Measurements from ENCODE around the gene OR9A4. TPM values are rescaled to one million over a fixed set of nuclear protein-coding genes. Genes with fewer than 3 reads are reported as not detected.

Gene OR9A4
- total RNA-seq, 1 donor from 2014 or later: not detected

DNA sequence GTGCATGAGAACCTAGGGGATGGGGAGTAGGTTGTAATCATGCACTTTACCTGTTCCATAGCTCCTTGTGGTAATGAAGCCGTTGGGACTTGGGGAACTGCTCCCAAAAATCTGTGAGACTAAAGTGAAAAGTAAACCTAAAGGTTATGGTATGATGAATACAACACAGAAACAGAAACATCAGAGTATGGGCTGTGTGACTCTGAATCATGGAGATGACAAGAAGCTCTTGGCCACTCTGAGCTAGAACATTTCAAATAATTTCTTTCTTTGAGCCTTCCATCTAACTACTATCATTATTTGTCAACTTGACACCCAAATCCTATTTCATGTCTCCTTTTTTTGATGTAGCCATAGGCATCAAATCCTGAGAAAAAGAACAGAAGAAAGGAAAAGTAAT lies 27.6 kb downstream of the OR9A4 start:
- Mint-ChIP-seq H3K36me3 (ENCODE audit: low read depth, unreplicated experiment) (no peaks in the 10 kb centered on the region), H3K4me1 (ENCODE audit: unreplicated experiment) (no peaks in the 10 kb centered on the region), H3K9me3 (ENCODE audit: unreplicated experiment) (no peaks in the 10 kb centered on the region), H3K27me3 (ENCODE audit: unreplicated experiment) (no peaks in the 10 kb centered on the region), H3K4me3 (ENCODE audit: unreplicated experiment) (no peak overlapping the region), H3K27ac (ENCODE audit: unreplicated experiment) (no peak overlapping the region)
- TF ChIP-seq, protein P1, sequence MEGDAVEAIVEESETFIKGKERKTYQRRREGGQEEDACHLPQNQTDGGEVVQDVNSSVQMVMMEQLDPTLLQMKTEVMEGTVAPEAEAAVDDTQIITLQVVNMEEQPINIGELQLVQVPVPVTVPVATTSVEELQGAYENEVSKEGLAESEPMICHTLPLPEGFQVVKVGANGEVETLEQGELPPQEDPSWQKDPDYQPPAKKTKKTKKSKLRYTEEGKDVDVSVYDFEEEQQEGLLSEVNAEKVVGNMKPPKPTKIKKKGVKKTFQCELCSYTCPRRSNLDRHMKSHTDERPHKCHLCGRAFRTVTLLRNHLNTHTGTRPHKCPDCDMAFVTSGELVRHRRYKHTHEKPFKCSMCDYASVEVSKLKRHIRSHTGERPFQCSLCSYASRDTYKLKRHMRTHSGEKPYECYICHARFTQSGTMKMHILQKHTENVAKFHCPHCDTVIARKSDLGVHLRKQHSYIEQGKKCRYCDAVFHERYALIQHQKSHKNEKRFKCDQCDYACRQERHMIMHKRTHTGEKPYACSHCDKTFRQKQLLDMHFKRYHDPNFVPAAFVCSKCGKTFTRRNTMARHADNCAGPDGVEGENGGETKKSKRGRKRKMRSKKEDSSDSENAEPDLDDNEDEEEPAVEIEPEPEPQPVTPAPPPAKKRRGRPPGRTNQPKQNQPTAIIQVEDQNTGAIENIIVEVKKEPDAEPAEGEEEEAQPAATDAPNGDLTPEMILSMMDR (IDR thresholded peaks at IDR 0.05; ENCODE audit: unreplicated experiment): no peak
- no peak for DNase-seq (ENCODE audit: low spot score)

DNA sequence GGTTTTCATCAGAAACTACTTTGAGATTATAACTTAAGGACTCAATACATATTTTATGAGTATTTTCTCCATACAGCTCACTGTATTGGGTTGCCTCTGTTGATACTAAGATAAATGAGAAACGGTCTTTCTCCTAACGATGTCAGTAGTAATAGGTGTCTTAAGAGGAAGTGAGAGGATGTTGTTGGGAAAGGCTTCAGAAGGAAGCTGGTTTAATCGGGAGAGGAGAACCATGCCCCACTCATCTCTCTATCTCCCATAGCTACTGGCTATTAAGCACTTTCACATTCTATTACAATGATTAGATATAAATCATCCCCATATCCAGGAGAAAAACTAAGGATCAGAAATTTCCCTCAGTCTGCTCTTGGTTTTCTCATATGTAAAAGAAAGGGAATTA lies 28.6 kb downstream of the OR9A4 start:
- H3K27ac Mint-ChIP-seq (ENCODE audit: unreplicated experiment): no peak overlapping the region
- H3K9me3 Mint-ChIP-seq (ENCODE audit: unreplicated experiment): no peaks in the 10 kb centered on the region
- no peak for DNase-seq (ENCODE audit: low spot score)
- no peak overlapping the region for H3K4me3 Mint-ChIP-seq (ENCODE audit: unreplicated experiment)
- no peaks in the 10 kb centered on the region for H3K4me1 Mint-ChIP-seq (ENCODE audit: unreplicated experiment)
- no peaks in the 10 kb centered on the region for H3K27me3 Mint-ChIP-seq (ENCODE audit: unreplicated experiment)
- no peaks in the 10 kb centered on the region for H3K36me3 Mint-ChIP-seq (ENCODE audit: low read depth, unreplicated experiment)
- TF ChIP-seq, protein P1 (IDR thresholded peaks at IDR 0.05; ENCODE audit: unreplicated experiment): no peak

DNA sequence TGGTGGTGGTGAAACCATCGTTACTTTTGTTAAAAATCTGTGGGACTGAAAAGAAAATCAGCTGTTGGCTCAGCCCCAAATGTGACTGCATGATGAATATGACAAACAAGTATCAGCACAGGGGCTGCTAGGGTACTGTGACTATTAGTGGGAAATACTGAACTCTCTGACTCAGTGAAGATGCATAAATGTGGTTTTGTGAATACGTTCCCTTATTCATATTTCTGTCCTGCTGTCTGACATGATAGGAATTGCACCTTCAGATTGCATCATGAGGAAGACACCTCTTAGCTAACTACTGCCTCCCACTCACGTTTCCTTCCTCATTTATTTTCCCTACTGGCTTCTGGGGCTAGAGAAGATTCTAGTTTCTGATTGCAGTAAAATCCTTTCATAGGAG lies 29.2 kb downstream of the OR9A4 start:
- Mint-ChIP-seq H3K27ac (ENCODE audit: unreplicated experiment) (no peak overlapping the region), H3K9me3 (ENCODE audit: unreplicated experiment) (no peaks in the 10 kb centered on the region), H3K4me1 (ENCODE audit: unreplicated experiment) (no peaks in the 10 kb centered on the region), H3K4me3 (ENCODE audit: unreplicated experiment) (no peak overlapping the region), H3K36me3 (ENCODE audit: low read depth, unreplicated experiment) (no peaks in the 10 kb centered on the region), H3K27me3 (ENCODE audit: unreplicated experiment) (no peaks in the 10 kb centered on the region)
- TF ChIP-seq, protein P1 (IDR thresholded peaks at IDR 0.05; ENCODE audit: unreplicated experiment): no peak
- no peak for DNase-seq (ENCODE audit: low spot score)

DNA sequence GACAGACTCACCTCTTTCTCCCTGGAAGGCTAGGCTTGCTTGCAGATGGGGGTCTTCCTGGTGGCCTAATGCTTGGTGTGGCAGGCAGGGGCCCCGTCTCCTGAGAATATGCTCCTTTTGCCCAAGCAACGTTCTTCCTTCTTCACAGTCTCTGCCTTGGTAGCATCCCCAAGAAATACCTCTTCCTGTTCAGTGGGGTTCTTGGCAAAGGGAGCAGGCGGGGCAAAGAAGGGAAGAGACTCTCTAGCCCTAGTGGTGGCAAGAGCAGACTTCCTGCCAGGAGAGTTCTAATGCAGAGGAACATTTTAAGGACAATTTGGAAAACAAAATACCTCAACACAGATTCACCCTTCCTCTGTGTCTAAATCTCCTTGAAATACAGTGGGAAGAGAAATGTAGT lies 30.6 kb downstream of the OR9A4 start, which contains the start of gene CLEC5A:
Gene CLEC5A, minus strand, starts transcription at position 179 of the 400 bp plus-strand sequence. CDS start 682 bp downstream, outside the sequence.
- H3K9me3 Mint-ChIP-seq (ENCODE audit: unreplicated experiment): no peaks in the 10 kb centered on the region

DNA sequence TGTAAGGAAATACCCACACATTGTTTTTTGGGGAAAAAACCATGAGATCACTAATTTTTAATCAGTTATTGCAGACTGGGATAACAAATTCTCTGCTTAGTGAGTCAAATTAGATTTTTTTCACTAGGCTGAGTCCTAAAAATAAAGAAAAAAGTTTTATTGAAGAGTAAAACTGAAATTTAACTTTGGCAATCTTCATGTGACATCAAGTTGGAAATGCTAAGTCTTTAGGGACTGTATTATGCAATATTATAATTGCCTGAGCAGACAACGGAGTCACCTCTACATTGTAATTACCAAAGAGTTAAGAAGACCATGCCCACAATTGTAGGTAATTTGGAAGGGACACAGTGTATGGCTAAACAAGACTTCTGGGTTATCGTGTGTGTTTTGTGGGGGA lies 32.8 kb downstream of the OR9A4 start:
- H3K27ac Mint-ChIP-seq (ENCODE audit: unreplicated experiment): no peak overlapping the region
- DNase-seq (ENCODE audit: low spot score): no peak
- no peaks in the 10 kb centered on the region for H3K4me1 Mint-ChIP-seq (ENCODE audit: unreplicated experiment)
- H3K36me3 Mint-ChIP-seq (ENCODE audit: low read depth, unreplicated experiment): no peaks in the 10 kb centered on the region
- H3K9me3 Mint-ChIP-seq (ENCODE audit: unreplicated experiment): no peaks in the 10 kb centered on the region
- H3K27me3 Mint-ChIP-seq (ENCODE audit: unreplicated experiment): no peaks in the 10 kb centered on the region
- TF ChIP-seq, protein P1 (IDR thresholded peaks at IDR 0.05; ENCODE audit: unreplicated experiment): no peak
- no peak overlapping the region for H3K4me3 Mint-ChIP-seq (ENCODE audit: unreplicated experiment)

More for the DNA sequence above, 30.6 kb downstream of the OR9A4 start, which contains the start of gene CLEC5A:
- TF ChIP-seq, protein P1 (IDR thresholded peaks at IDR 0.05; ENCODE audit: unreplicated experiment): no peak
- DNase-seq (ENCODE audit: low spot score): no peak
- H3K27ac Mint-ChIP-seq (ENCODE audit: unreplicated experiment): no peak within 1 kb of the TSS
- no peaks in the 10 kb centered on the region for H3K4me1 Mint-ChIP-seq (ENCODE audit: unreplicated experiment)
- H3K4me3 Mint-ChIP-seq (ENCODE audit: unreplicated experiment): no peak within 1 kb of the TSS
- H3K36me3 Mint-ChIP-seq (ENCODE audit: low read depth, unreplicated experiment): no peaks in the 10 kb centered on the region
- no peaks in the 10 kb centered on the region for H3K27me3 Mint-ChIP-seq (ENCODE audit: unreplicated experiment)
